CD14-positive monocyte (primary cell): ENCODE measurements around the gene PAPPA. TPM values are rescaled to one million over a fixed set of nuclear protein-coding genes. Genes with fewer than 3 reads are reported as not detected.

ENCODE experiments used
- DNase-seq, 3 donors: peaks; one replicate each; pipeline ENCODE4 v3.0.0-alpha.2; 2011 to 2022
- H2AFZ ChIP-seq: 2 replicates; pipeline ENCODE4 v1.6.0; 2012; ENCODE audit warnings: mild to moderate bottlenecking, low read depth, low read length, inconsistent platforms; ENCODE audit not compliant: insufficient read depth, poor library complexity, severe bottlenecking
- H3K27ac ChIP-seq, 2 donors: 1 replicate in 1 of 2; 2 replicates in 1 of 2; pipeline ENCODE4 v1.5.1; 2012 to 2013; ENCODE audit warnings: low read length in 2 of 2, control low read depth in 1 of 2, inconsistent platforms in 1 of 2, low read depth in 1 of 2, mild to moderate bottlenecking in 1 of 2
- H3K27me3 ChIP-seq, 2 donors: one replicate each; pipeline versions ENCODE4 v1.6.0 to v1.6.1; 2011 to 2013; ENCODE audit warnings: low read length in 2 of 2; ENCODE audit not compliant: control insufficient read depth in 2 of 2, insufficient read depth in 2 of 2
- H3K36me3 ChIP-seq, 2 donors: replicated peaks in 1 of 2; 1 replicate in 1 of 2; 2 replicates in 1 of 2; pipeline versions ENCODE4 v1.5.1 to v1.6.1; 2012 to 2013; ENCODE audit warnings: low read length in 2 of 2, control low read depth in 1 of 2, inconsistent platforms in 1 of 2, mild to moderate bottlenecking in 1 of 2; ENCODE audit not compliant: insufficient read depth in 2 of 2, control insufficient read depth in 1 of 2
- H3K4me1 ChIP-seq, 2 donors: 1 replicate in 1 of 2; 2 replicates in 1 of 2; pipeline versions ENCODE4 v1.5.1 to v1.6.1; 2012 to 2013; ENCODE audit warnings: low read length in 2 of 2, control low read depth in 1 of 2, inconsistent platforms in 1 of 2, mild to moderate bottlenecking in 1 of 2, moderate library complexity in 1 of 2; ENCODE audit not compliant: insufficient read depth in 2 of 2, control insufficient read depth in 1 of 2
- H3K4me2 ChIP-seq: replicated peaks from 2 replicates; pipeline ENCODE3; 2012; ENCODE audit warnings: low read length, moderate library complexity, mild to moderate bottlenecking; ENCODE audit not compliant: poor library complexity, severe bottlenecking; ENCODE audit errors: extremely low read depth
- H3K4me3 ChIP-seq, 3 experiments: fragments of 200-600 bp in 1 of 3; sonication (generic) in 1 of 3; replicated peaks in 1 of 3; 1 replicate in 2 of 3; 2 replicates in 1 of 3; pipeline ENCODE4 v1.5.1; 2011 to 2013; ENCODE audit warnings: low read length in 3 of 3, mild to moderate bottlenecking in 3 of 3, control low read depth in 2 of 3, low read depth in 2 of 3, inconsistent platforms in 1 of 3, moderate library complexity in 1 of 3
- H3K79me2 ChIP-seq: 2 replicates; pipeline ENCODE4 v1.6.0; 2012; ENCODE audit warnings: mild to moderate bottlenecking, control low read depth, inconsistent platforms, low read length, moderate library complexity; ENCODE audit not compliant: insufficient read depth
- H3K9ac ChIP-seq: 2 replicates; pipeline ENCODE4 v1.6.0; 2017; ENCODE audit warnings: low read length, mild to moderate bottlenecking; ENCODE audit not compliant: insufficient read depth, poor library complexity, severe bottlenecking
- H3K9me3 ChIP-seq, 2 donors: replicated peaks in 1 of 2; 1 replicate in 1 of 2; 2 replicates in 1 of 2; pipeline versions ENCODE4 v1.5.1 to v1.6.1; 2012 to 2013; ENCODE audit warnings: low read length in 2 of 2, control low read depth in 1 of 2; ENCODE audit not compliant: control insufficient read depth in 1 of 2, insufficient read depth in 1 of 2
- H4K20me1 ChIP-seq: 2 replicates; pipeline ENCODE4 v1.6.0; 2012; ENCODE audit warnings: mild to moderate bottlenecking, low read length, control low read depth, moderate library complexity; ENCODE audit not compliant: insufficient read depth
- H3K27ac Mint-ChIP-seq, 7 donors: one replicate each; pipeline ENCODE4 v1.8.0; 2020; ENCODE audit warnings: mild to moderate bottlenecking in 7 of 7, mixed read lengths in 7 of 7, moderate library complexity in 6 of 7, inconsistent platforms in 2 of 7
- H3K27me3 Mint-ChIP-seq, 3 donors: one replicate each; pipeline ENCODE4 v1.8.0; 2021 to 2022; ENCODE audit warnings: low read depth in 3 of 3, mild to moderate bottlenecking in 3 of 3, mixed read lengths in 3 of 3, moderate library complexity in 3 of 3, inconsistent platforms in 1 of 3
- H3K36me3 Mint-ChIP-seq, 2 donors: one replicate each; pipeline ENCODE4 v1.8.0; 2020; ENCODE audit warnings: mixed read lengths in 2 of 2, inconsistent platforms in 1 of 2, mild to moderate bottlenecking in 1 of 2
- H3K4me1 Mint-ChIP-seq: one replicate; pipeline ENCODE4 v1.8.0; 2020; ENCODE audit warnings: mild to moderate bottlenecking, mixed read lengths
- H3K4me3 Mint-ChIP-seq, 2 donors: one replicate each; pipeline ENCODE4 v1.8.0; 2020; ENCODE audit warnings: mild to moderate bottlenecking in 2 of 2, mixed read lengths in 2 of 2, moderate library complexity in 1 of 2
- H3K9me3 Mint-ChIP-seq, 7 donors: one replicate each; pipeline ENCODE4 v1.8.0; 2020 to 2022; ENCODE audit warnings: mixed read lengths in 7 of 7, mild to moderate bottlenecking in 6 of 7, moderate library complexity in 6 of 7, inconsistent platforms in 2 of 7
- CTCF ChIP-seq: fragments of 200-600 bp; IDR thresholded peaks from one replicate; pipeline ENCODE4 v1.8.0; 2022; ENCODE audit warnings: antibody characterized with exemption, mild to moderate bottlenecking
- WGBS: methylation state at CpG from one replicate; pipeline ENCODE4 v1.1.5; 2013; ENCODE audit warnings: missing lambda C conversion rate; ENCODE audit not compliant: insufficient coverage; 5-methylcytosine and 5-hydroxymethylcytosine counted together
- intact Hi-C, 2 donors: fragments of 100-400 bp; cut with micrococcal nuclease; formaldehyde crosslinking; loops; one replicate each; pipeline versions ENCODE4 v1.15.0 to v1.15.1; 2023
- polyA plus RNA-seq, 3 donors: library from polyadenylated mRNA; depleted of rRNA in 1 of 3; unstranded in 2 of 3; stranded (reverse) in 1 of 3; fragments of 300-500 nt in 2 of 3; fragments of >200 nt in 1 of 3; fragmentation: Illumina TruSeq in 2 of 3; gene quantifications; 1 replicate in 2 of 3; 2 replicates in 1 of 3; pipeline ENCODE4 v1.2.3, GENCODE V29; 2012 to 2021

The PAPPA gene
- polyA plus RNA-seq, 3 donors, result not detected

GRCh38 chr9:116264361-116264760 is 110.8 kb downstream of the PAPPA start:
- H3K4me3 Mint-ChIP-seq, result no peak overlapping the region
- Histone ChIP-seq H2AFZ (no peak overlapping the region), H3K4me2 (no peak overlapping the region), H3K4me1 (no peaks in the 10 kb centered on the region), H3K9me3 (no peaks in the 10 kb centered on the region), H3K36me3 (no peaks in the 10 kb centered on the region), H3K9ac (no peak overlapping the region), H4K20me1 (no peaks in the 10 kb centered on the region), H3K27me3 (no peaks in the 10 kb centered on the region), H3K27ac (no peak overlapping the region), H3K79me2 (no peaks in the 10 kb centered on the region), H3K4me3 (no peak overlapping the region)
- H3K27ac Mint-ChIP-seq, result no peak overlapping the region
- no peak for DNase-seq
- intact Hi-C loops, result no loop called here
- no CpG with 5 or more reads among the region's 1 CpG for WGBS
- TF ChIP-seq CTCF, result no peak
- peaks cover 0 to 1% (median 0%) of the 10 kb centered on the region in 3 donors for H3K27me3 Mint-ChIP-seq
- no peaks in the 10 kb centered on the region for H3K36me3 Mint-ChIP-seq
- no peaks in the 10 kb centered on the region for H3K4me1 Mint-ChIP-seq
- H3K9me3 Mint-ChIP-seq, result peaks cover 0 to 2% (median 0%) of the 10 kb centered on the region in 7 donors

- peaks cover 0 to 1% (median 0%) of the 10 kb centered on the region in 3 donors for H3K27me3 Mint-ChIP-seq
- DNase-seq, result no peak
- H3K9me3 Mint-ChIP-seq, result peaks cover 0 to 2% (median 0%) of the 10 kb centered on the region in 7 donors
- TF ChIP-seq CTCF, result no peak
- no peaks in the 10 kb centered on the region for H3K36me3 Mint-ChIP-seq
- Histone ChIP-seq H3K9me3 (no peaks in the 10 kb centered on the region), H3K27ac (no peak overlapping the region), H3K4me3 (no peak overlapping the region), H3K27me3 (no peaks in the 10 kb centered on the region), H3K9ac (no peak overlapping the region), H2AFZ (no peak overlapping the region), H3K36me3 (no peaks in the 10 kb centered on the region), H3K4me2 (no peak overlapping the region), H4K20me1 (no peaks in the 10 kb centered on the region), H3K79me2 (no peaks in the 10 kb centered on the region), H3K4me1 (no peaks in the 10 kb centered on the region)
- intact Hi-C loops, result no loop called here
- H3K27ac Mint-ChIP-seq, result no peak overlapping the region
- no peak overlapping the region for H3K4me3 Mint-ChIP-seq
- WGBS, result no CpG with 5 or more reads among the region's 1 CpG
- H3K4me1 Mint-ChIP-seq, result no peaks in the 10 kb centered on the region
These were observed 113.4 kb downstream of the PAPPA start for GRCh38 chr9:116267021-116267420.
